ENCODE data around the gene RAD50. TPM values are rescaled to one million over a fixed set of nuclear protein-coding genes. Genes with fewer than 3 reads are reported as not detected.
"Not testable (repeated sequence)": the region's sequence is repeated elsewhere in the genome, so short reads cannot be mapped to it uniquely, and the experiment has no call there.

RAD50 gene
- total RNA-seq, 2 experiments from 2014 or later = 39.1 to 42.4 TPM

DNA sequence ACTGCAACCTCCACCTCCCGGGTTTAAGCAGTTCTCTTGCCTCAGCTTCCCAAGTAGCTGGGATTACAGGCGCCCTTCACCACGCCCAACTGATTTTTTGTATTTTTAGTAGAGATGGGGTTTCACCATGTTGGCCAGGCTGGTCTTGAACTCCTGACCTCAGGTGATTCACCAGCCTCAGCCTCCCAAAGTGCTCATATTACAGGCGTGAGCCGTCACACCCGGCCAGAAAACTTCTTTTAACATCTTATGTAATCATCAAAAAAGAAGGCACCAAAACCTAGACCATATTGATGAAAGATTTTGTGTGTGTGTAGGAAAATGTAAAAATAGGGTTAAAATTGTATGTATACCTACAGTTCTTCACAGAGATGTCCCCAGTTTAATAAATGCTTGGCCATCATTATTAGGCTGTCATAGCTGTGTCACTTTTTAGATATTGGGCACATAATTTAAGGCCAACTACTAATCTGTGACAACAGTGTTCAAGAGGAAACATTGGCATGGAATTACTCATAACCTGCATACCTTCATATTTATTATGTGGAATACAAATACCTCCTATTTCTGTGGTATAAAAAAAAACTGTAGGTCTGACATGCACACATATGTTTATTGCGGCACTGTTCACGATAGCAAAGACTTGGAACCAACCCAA is 44.4 kb downstream of the RAD50 start:
- H3K9me3 Mint-ChIP-seq = no peaks in the 10 kb centered on the region
- CTCF ChIA-PET = no interaction called here
- intact Hi-C loops (cut with micrococcal nuclease) = no loop called here
- no peaks in the 10 kb centered on the region for H3K27me3 Mint-ChIP-seq (ENCODE audit: low read depth)
- no peaks in the 10 kb centered on the region for H3K4me1 Mint-ChIP-seq (ENCODE audit: low read depth)
- H3K27ac Mint-ChIP-seq = no peak overlapping the region
- H3K36me3 Mint-ChIP-seq (ENCODE audit: low read depth) = peaks cover 52% of the 10 kb centered on the region
- no peak overlapping the region for H3K4me3 Mint-ChIP-seq
- no peak for DNase-seq

DNA sequence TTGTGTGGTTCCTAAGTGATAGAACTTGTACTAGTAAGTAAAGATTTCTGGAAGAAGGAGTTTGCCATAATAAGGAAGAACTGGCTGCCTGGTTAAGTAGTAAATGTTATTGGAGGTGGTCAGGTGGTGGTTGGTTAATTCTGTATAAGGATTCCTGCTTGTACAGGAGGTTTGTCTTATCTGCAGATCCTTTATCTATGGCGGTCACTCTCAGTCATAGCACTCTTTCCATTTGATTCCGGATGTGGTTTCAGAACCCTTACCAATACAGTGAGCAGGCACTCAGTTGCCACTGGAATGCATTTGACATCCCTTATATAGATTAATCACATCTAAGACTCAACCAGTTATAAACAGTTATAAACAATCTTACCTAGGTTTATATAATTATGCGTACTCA is 50.3 kb downstream of the RAD50 start:
- Mint-ChIP-seq H3K4me1 (ENCODE audit: low read depth) (no peaks in the 10 kb centered on the region), H3K27me3 (ENCODE audit: low read depth) (no peaks in the 10 kb centered on the region), H3K36me3 (ENCODE audit: low read depth) (peaks cover 51% of the 10 kb centered on the region), H3K9me3 (no peaks in the 10 kb centered on the region), H3K4me3 (no peak overlapping the region), H3K27ac (no peak overlapping the region)
- no peak for DNase-seq
- CTCF ChIA-PET = interaction anchor here (1.3 kb wide), 1 partner anchor 29 kb away, joined by 3 read pairs; no protein-coding TSS in a partner anchor
- intact Hi-C loops (cut with micrococcal nuclease) = no loop called here

- Mint-ChIP-seq H3K27ac (no peak overlapping the region), H3K9me3 (no peaks in the 10 kb centered on the region), H3K4me3 (no peak overlapping the region), H3K27me3 (ENCODE audit: low read depth) (no peaks in the 10 kb centered on the region), H3K36me3 (ENCODE audit: low read depth) (peaks cover 46% of the 10 kb centered on the region), H3K4me1 (ENCODE audit: low read depth) (no peaks in the 10 kb centered on the region)
- DNase-seq = no peak
- CTCF ChIA-PET = no interaction called here
- intact Hi-C loops (cut with micrococcal nuclease) = no loop called here
These were observed 51.3 kb downstream of the RAD50 start for GRCh38 chr5:132608107-132608506.

GRCh38 chr5:132611965-132612364 is 55.2 kb downstream of the RAD50 start:
- CTCF ChIA-PET = interaction anchor here (0.6 kb wide), 1 partner anchor 287 kb away, joined by 3 read pairs; no protein-coding TSS in a partner anchor
- no peak for DNase-seq
- intact Hi-C loops (cut with micrococcal nuclease) = no loop called here
- Mint-ChIP-seq H3K27me3 (ENCODE audit: low read depth) (no peaks in the 10 kb centered on the region), H3K4me1 (ENCODE audit: low read depth) (no peaks in the 10 kb centered on the region), H3K9me3 (no peaks in the 10 kb centered on the region), H3K36me3 (ENCODE audit: low read depth) (peaks cover 28% of the 10 kb centered on the region), H3K4me3 (no peak overlapping the region), H3K27ac (no peak overlapping the region)

- H3K27ac Mint-ChIP-seq = no peak overlapping the region
- no peak for DNase-seq
- CTCF ChIA-PET = interaction anchor here (0.9 kb wide), 1 partner anchor 134 kb away, joined by 3 read pairs; no protein-coding TSS in a partner anchor
These were observed 56.1 kb downstream of the RAD50 start for GRCh38 chr5:132612846-132613245.

GRCh38 chr5:132621699-132622098 is 64.9 kb downstream of the RAD50 start:
- Mint-ChIP-seq H3K36me3 (ENCODE audit: low read depth) (peaks cover 43% of the 10 kb centered on the region), H3K27me3 (ENCODE audit: low read depth) (no peaks in the 10 kb centered on the region), H3K9me3 (no peaks in the 10 kb centered on the region), H3K27ac (no peak overlapping the region), H3K4me1 (ENCODE audit: low read depth) (peaks cover 12% of the 10 kb centered on the region), H3K4me3 (no peak overlapping the region)
- intact Hi-C loops (cut with micrococcal nuclease) = loop anchor here (5.0 kb wide), 1 partner anchor 94 kb away; no protein-coding TSS in a partner anchor
- DNase-seq = no peak
- CTCF ChIA-PET = interaction anchor here (0.6 kb wide), 1 partner anchor 161 kb away, joined by 3 read pairs; no protein-coding TSS in a partner anchor

More at GRCh38 chr5:132612846-132613245, 56.1 kb downstream of the RAD50 start:
- Mint-ChIP-seq H3K27me3 (ENCODE audit: low read depth) (no peaks in the 10 kb centered on the region), H3K4me1 (ENCODE audit: low read depth) (no peaks in the 10 kb centered on the region), H3K9me3 (no peaks in the 10 kb centered on the region), H3K4me3 (no peak overlapping the region), H3K36me3 (ENCODE audit: low read depth) (peaks cover 31% of the 10 kb centered on the region)
- intact Hi-C loops (cut with micrococcal nuclease) = no loop called here

GRCh38 chr5:132622608-132623007 is 65.8 kb downstream of the RAD50 start:
- H3K27ac Mint-ChIP-seq = no peak overlapping the region
- peaks cover 46% of the 10 kb centered on the region for H3K36me3 Mint-ChIP-seq (ENCODE audit: low read depth)
- no peaks in the 10 kb centered on the region for H3K27me3 Mint-ChIP-seq (ENCODE audit: low read depth)
- no peak overlapping the region for H3K4me3 Mint-ChIP-seq
- DNase-seq = no peak
- H3K9me3 Mint-ChIP-seq = no peaks in the 10 kb centered on the region
- intact Hi-C loops (cut with micrococcal nuclease) = loop anchor here (1.0 to 5.0 kb wide), 5 partner anchors 13 to 164 kb away; no protein-coding TSS in a partner anchor
- peaks cover 12% of the 10 kb centered on the region for H3K4me1 Mint-ChIP-seq (ENCODE audit: low read depth)
- CTCF ChIA-PET = no interaction called here

DNA sequence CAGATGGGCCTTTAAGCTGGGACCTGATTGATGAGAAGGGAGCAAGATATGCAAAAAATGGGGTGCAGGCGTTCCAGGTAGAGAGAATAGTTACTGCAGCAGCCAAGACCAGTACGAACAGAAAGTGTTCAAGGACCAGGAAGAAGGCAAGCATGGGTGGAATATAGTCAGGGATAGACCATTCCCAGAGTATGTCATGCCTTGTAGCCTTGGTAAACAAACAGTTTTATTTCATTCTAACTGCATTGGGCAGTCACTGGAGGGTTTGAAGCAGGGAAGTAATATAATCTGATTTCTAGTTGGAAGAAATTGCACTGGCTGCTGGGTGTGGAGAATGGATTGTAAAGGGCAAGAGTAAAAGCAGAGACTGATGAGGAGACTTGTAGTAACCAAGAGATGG is 70.7 kb downstream of the RAD50 start:
- H3K27ac Mint-ChIP-seq = no peak overlapping the region
- H3K9me3 Mint-ChIP-seq = no peaks in the 10 kb centered on the region
- DNase-seq = no peak
- peaks cover 34% of the 10 kb centered on the region for H3K36me3 Mint-ChIP-seq (ENCODE audit: low read depth)
- intact Hi-C loops (cut with micrococcal nuclease) = no loop called here
- CTCF ChIA-PET = no interaction called here
- peaks cover 12% of the 10 kb centered on the region for H3K4me1 Mint-ChIP-seq (ENCODE audit: low read depth)
- H3K27me3 Mint-ChIP-seq (ENCODE audit: low read depth) = no peaks in the 10 kb centered on the region
- H3K4me3 Mint-ChIP-seq = no peak overlapping the region

GRCh38 chr5:132628814-132629213 is 72.0 kb downstream of the RAD50 start:
- no peak overlapping the region for H3K27ac Mint-ChIP-seq
- H3K4me1 Mint-ChIP-seq (ENCODE audit: low read depth) = no peaks in the 10 kb centered on the region
- H3K36me3 Mint-ChIP-seq (ENCODE audit: low read depth) = peaks cover 30% of the 10 kb centered on the region
- CTCF ChIA-PET = no interaction called here
- intact Hi-C loops (cut with micrococcal nuclease) = no loop called here
- H3K27me3 Mint-ChIP-seq (ENCODE audit: low read depth) = no peaks in the 10 kb centered on the region
- no peaks in the 10 kb centered on the region for H3K9me3 Mint-ChIP-seq
- no peak for DNase-seq
- no peak overlapping the region for H3K4me3 Mint-ChIP-seq

DNA sequence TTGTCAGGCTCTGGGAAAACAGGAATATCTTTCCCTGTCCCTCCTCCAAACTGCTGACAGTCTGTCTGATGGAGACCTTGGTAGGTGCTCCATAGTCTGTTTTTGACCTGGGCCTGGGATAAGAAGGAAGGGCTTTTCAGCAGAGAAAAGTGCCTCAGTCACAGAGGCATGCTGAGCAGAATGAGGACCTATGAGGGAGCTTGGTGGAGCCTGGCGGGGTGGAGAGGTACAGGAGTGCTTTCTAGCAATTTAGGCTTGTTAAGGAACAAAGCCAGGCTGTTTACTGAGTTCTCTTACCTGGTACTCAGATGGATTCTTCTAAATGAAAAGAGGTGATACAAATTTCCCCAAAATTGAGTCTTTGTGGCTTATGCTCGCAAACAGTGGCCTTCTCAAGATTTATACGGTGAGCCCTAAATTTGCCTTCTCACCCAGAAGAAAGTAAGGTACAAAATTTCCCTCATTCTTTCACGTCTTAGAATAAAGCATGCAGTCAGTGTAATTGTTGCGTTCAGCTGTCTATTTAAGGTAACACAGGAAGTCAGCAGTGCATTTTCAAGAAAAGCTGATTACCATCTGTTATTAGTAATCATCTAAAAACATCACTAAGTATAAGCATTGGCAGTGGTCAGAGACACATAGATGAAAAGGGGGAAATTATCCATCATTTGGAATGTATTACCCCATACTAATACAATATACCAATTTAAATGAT is 72.6 kb downstream of the RAD50 start:
- no peaks in the 10 kb centered on the region for H3K9me3 Mint-ChIP-seq
- no peaks in the 10 kb centered on the region for H3K27me3 Mint-ChIP-seq (ENCODE audit: low read depth)
- CTCF ChIA-PET = interaction anchor here (0.6 to 1.6 kb wide), 2 partner anchors 117 to 450 kb away, joined by 3 to 4 read pairs; partner anchors contain the start of gene CCNI2
- no peak overlapping the region for H3K4me3 Mint-ChIP-seq
- DNase-seq = no peak
- intact Hi-C loops (cut with micrococcal nuclease) = no loop called here
- H3K4me1 Mint-ChIP-seq (ENCODE audit: low read depth) = no peaks in the 10 kb centered on the region
- no peak overlapping the region for H3K27ac Mint-ChIP-seq
- peaks cover 30% of the 10 kb centered on the region for H3K36me3 Mint-ChIP-seq (ENCODE audit: low read depth)

- H3K4me1 Mint-ChIP-seq (ENCODE audit: low read depth) = peaks cover 18% of the 10 kb centered on the region
- not testable (repeated sequence) for H3K27ac Mint-ChIP-seq
These were observed 76.8 kb downstream of the RAD50 start for GRCh38 chr5:132633587-132633986.

GRCh38 chr5:132635873-132636272 is 79.1 kb downstream of the RAD50 start:
- intact Hi-C loops (cut with micrococcal nuclease) = loop anchor here (1.0 to 10.0 kb wide), 5 partner anchors 13 to 231 kb away; partner anchors contain the start of gene KIF3A
- peak overlapping the region; percentile 53 for H3K27ac Mint-ChIP-seq
- no peaks in the 10 kb centered on the region for H3K9me3 Mint-ChIP-seq
- peaks cover 29% of the 10 kb centered on the region for H3K4me1 Mint-ChIP-seq (ENCODE audit: low read depth)
- DNase-seq = no peak
- no peak overlapping the region for H3K4me3 Mint-ChIP-seq
- no peaks in the 10 kb centered on the region for H3K27me3 Mint-ChIP-seq (ENCODE audit: low read depth)
- CTCF ChIA-PET = no interaction called here
- peaks cover 39% of the 10 kb centered on the region for H3K36me3 Mint-ChIP-seq (ENCODE audit: low read depth)

More at GRCh38 chr5:132633587-132633986, 76.8 kb downstream of the RAD50 start:
- not testable (repeated sequence) for DNase-seq; H3K27me3 Mint-ChIP-seq (ENCODE audit: low read depth); H3K9me3 Mint-ChIP-seq; H3K4me3 Mint-ChIP-seq
- CTCF ChIA-PET = interaction anchor here (0.6 to 1.0 kb wide), 5 partner anchors 8 to 212 kb away, joined by 3 to 4 read pairs (median 3); no protein-coding TSS in a partner anchor
- intact Hi-C loops (cut with micrococcal nuclease) = loop anchor here (10.0 kb wide), 1 partner anchor 229 kb away; no protein-coding TSS in a partner anchor
- peaks cover 31% of the 10 kb centered on the region for H3K36me3 Mint-ChIP-seq (ENCODE audit: low read depth)

All from activated naive CD4-positive, alpha-beta T cell treated with anti-CD3 and anti-CD28 coated beads for 36 hours (primary cell).